SW 1271 (cell line): ENCODE data around the gene NPFF.
"Not testable (repeated sequence)": the region's sequence is repeated elsewhere in the genome, so short reads cannot be mapped to it uniquely, and the experiment has no call there.

Experiments
- DNase-seq, 2 experiments: peaks; one replicate each; lab custom pipeline; 2025; lab: John Stamatoyannopoulos, UW

NPFF gene

GRCh38 chr12:53495903-53496751, 11.2 kb downstream of the NPFF start:
- DNase-seq = peak in 1 of 2 experiments; percentile 55

GRCh38 chr12:53493610-53494391, 13.5 kb downstream of the NPFF start:
- DNase-seq = no peak

- DNase-seq = peak; percentile 61 to 87
Measured at GRCh38 chr12:53492830-53493609, 14.3 kb downstream of the NPFF start.

- DNase-seq = no peak
Measured at GRCh38 chr12:53492188-53492587, 15.1 kb downstream of the NPFF start.

- no peak for DNase-seq
Measured at GRCh38 chr12:53489242-53489864, 17.9 kb downstream of the NPFF start.

- no peak for DNase-seq
Measured at GRCh38 chr12:53486736-53487487, 20.4 kb downstream of the NPFF start.

- DNase-seq = no peak
Measured at GRCh38 chr12:53485955-53486735, 21.1 kb downstream of the NPFF start.

- no peak for DNase-seq
Measured at GRCh38 chr12:53484686-53485575, 22.4 kb downstream of the NPFF start.

GRCh38 chr12:53483979-53484377, 23.3 kb downstream of the NPFF start:
- DNase-seq = no peak

- no peak for DNase-seq
Measured at GRCh38 chr12:53483225-53483978, 23.9 kb downstream of the NPFF start.

GRCh38 chr12:53482626-53483168, 24.6 kb downstream of the NPFF start:
- DNase-seq = no peak

GRCh38 chr12:53481939-53482586, 25.2 kb downstream of the NPFF start:
- peak in 1 of 2 experiments; percentile 47 for DNase-seq

GRCh38 chr12:53481458-53481857, 25.8 kb downstream of the NPFF start:
- DNase-seq = not testable (repeated sequence)

- DNase-seq = no peak
Measured at GRCh38 chr12:53480491-53481442, 26.5 kb downstream of the NPFF start.

GRCh38 chr12:53479331-53479730, 28.0 kb downstream of the NPFF start:
- DNase-seq = no peak

- DNase-seq = no peak
Measured at GRCh38 chr12:53478865-53479264, 28.4 kb downstream of the NPFF start.
